G401 (cell line): Measurements from ENCODE around the gene CARM1. TPM values are rescaled to one million over a fixed set of nuclear protein-coding genes. Genes with fewer than 3 reads are reported as not detected.
"Not testable (repeated sequence)": the region's sequence is repeated elsewhere in the genome, so short reads cannot be mapped to it uniquely, and the experiment has no call there.

Experiments
- DNase-seq: peaks from one replicate; pipeline ENCODE4 v3.0.0-alpha.2; 2015; ENCODE audit warnings: low spot score
- in situ Hi-C: cut with HindIII; loops from 2 replicates; pipeline ENCODE4 v1.10.0; 2016; ENCODE audit warnings: low sequenced_read_pairs, mixed read lengths
- total RNA-seq: library from RNA; depleted of rRNA; stranded (reverse); fragments of >200 nt; shearing (Covaris generic); gene quantifications from 2 replicates; pipeline ENCODE4 v1.2.3, GENCODE V29; 2014

Gene CARM1
- total RNA-seq, 1 experiment from 2014 or later, result 41.8 TPM

DNA sequence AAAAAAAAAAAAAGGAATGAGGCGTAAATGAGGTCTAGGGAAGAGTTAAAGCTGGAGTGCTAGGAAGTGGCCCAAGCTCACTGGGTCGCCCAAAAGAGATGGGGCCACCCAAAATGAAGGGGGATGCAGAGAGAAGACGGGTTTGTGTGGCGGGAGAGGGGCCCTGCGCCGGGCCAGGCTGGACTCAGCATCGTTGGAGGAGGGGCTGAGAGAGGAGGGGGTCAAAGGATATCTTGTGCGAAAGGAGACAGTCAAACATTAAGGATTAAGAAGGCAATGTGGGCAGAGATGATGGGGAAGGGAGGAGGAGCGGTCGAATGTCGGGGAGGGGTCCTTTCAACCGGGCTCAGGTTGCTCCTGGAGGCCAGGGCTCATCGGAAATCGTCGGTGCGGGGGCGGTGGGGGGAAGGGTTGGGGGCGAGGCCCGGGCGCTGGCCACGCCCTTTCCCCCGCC lies 825 bp upstream of the CARM1 start:
- no peak for DNase-seq
- in situ Hi-C loops, result no loop called here

DNA sequence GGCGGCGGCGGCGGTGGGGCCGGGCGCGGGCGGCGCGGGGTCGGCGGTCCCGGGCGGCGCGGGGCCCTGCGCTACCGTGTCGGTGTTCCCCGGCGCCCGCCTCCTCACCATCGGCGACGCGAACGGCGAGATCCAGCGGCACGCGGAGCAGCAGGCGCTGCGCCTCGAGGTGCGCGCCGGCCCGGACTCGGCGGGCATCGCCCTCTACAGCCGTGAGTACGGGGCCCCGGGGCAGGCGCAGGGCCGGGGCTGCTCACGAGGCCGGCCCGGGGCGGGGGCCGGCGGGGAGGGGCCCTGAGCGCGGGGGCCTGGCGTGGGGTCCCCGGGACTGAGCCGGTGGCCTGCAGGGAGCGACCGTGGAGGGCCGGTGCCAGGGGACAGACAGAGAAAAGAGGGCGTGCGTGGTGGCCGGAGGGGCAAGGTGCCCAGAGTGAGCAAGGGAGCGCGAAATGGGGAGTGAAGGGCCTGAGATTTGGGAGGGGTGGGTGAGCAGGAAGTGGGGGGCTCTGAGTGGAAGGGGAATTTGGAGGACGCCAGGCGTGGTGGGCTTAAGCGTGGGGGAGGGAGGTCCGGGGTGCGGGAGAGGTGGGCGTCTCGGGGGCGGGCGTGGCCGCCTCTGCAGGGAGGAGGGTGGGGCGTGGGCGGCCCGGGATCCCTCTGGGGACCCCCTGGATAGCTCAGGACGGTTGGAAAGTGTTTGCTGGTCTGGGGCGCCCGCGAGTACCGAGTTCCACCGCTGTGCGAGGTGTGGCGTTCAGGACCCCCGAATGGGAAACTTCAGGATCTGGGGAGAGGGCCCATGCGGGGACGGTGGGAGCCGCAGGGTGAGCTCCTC lies 575 bp downstream of the CARM1 start:
- no peak for DNase-seq
- in situ Hi-C loops, result no loop called here

DNA sequence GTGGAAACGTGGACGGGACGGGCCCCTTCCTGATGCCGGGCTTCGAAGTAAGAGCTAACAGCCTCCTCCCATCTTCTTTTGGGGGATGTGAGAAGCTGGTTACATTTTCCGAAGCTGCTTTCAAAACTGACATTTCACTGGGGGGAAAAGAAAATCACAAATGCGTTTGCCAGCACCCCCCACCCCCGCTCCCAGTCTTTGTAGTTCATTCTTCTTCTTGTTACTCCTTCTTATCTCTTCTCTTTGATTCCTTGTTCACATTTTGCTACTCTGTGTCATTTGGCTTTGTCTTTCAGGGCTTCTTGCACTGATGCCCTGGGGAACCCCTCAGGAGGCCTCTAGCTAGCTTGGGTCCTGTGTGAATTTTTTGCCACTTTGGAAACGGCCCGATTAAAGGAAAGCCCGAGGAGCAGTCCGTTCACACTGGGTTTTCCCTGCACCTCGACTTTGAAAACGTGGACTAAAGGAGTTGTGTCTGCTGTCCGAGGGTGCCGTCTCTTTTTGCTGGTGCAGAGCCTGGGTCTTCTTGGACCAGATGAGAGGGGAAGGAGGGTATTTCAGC lies 1.3 kb downstream of the CARM1 start:
- in situ Hi-C loops, result no loop called here

DNA sequence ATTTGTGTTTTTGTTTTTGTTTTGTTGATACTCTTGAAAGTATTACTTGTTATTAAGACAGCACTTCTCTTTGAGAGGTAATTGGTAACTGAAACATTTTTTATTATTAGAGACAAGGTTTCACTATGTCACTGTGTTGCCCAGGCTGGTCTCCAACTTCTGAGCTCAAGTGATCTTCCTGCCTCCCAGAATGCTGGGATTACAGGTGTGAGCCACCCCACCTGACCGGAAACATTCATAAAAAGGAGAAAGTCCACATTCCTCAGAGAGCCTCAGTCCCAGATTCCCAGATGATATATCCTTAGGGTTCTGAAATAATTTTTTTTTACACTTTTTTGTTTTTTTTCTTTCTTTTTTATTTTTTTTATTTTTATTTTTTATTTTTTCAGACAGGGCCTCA lies 2.7 kb downstream of the CARM1 start:
- no peak for DNase-seq
- in situ Hi-C loops, result no loop called here

More for the DNA sequence above, 1.3 kb downstream of the CARM1 start:
- DNase-seq, result no peak

GRCh38 chr19:10876459-10877240 lies 5.3 kb downstream of the CARM1 start:
- in situ Hi-C loops, result no loop called here
- DNase-seq, result no peak

- in situ Hi-C loops, DNase-seq: not testable (repeated sequence)
Observed at GRCh38 chr19:10877608-10878007, 6.3 kb downstream of the CARM1 start.

GRCh38 chr19:10878253-10878652 lies 6.9 kb downstream of the CARM1 start:
- in situ Hi-C loops, result no loop called here
- no peak for DNase-seq

GRCh38 chr19:10881403-10882107 lies 10.2 kb downstream of the CARM1 start:
- no peak for DNase-seq
- in situ Hi-C loops, result no loop called here

- no peak for DNase-seq
- in situ Hi-C loops, result no loop called here
Observed at GRCh38 chr19:10882108-10882457, 10.7 kb downstream of the CARM1 start.

DNA sequence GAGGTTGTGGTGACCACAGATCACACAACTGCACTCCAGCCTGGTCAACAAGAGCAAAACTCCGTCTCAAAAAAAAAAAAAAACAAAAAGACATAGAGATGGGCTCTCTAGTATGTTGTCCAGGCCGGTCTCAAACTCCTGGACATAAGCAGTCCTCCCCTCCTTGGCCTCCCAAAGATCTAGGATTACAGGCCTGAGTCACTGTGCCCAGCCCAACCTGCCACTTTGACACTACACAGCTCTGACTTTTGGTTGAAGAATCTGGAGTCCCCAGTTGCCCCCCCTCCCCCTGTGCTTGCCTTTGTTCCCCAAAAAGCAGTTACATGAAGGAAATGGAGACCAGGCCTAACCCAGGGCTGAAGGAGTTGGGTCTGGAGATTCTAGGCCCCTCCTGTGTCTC lies 12.9 kb downstream of the CARM1 start:
- in situ Hi-C loops, result no loop called here
- no peak for DNase-seq

DNA sequence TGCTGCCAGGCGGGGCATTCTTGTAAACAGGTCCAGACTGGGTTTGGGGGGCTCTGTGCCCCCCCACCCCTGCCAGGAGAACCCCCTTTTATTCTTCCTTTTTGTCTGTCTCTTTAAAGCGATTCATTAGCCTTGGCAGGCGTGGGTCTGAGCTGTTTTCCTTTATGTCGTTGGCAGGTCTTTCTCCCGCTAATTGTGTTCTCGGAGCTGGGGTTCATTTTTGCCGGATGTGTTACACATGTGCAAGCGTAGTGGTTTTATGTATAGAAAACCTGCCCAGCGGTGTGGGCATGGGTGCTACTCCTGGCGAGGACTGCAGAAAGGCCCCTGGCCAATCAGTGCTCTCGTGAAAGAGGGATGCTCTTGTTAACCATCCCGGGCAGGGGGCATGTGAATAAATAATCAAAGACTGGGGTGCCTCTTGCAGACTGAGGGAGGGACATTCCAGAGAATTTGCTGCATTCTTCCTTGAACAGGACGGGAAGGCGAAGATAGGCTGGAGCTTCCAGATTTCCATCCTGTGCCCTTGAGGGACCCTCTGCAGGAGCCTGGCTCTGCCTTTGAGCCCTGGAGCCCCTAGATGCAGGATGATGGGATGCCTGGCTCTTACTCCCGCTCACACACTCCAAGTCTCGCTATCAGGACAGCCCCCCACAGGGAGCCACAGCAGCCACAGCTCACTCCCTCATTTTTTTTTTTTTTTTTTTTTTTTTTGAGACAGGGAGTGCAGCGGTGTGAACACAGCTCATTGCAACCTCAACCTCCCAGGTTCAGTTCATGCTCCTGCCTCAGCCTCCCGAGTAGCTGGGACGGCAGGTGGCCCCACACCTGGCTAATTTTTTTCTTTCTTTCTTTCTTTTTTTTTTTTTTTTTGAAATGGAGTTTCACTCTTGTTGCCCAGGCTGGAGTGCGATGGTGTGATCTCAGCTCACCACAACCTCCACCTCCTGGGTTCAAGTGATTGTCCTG lies 14.1 kb downstream of the CARM1 start:
- no peak for DNase-seq
- in situ Hi-C loops, result no loop called here

- in situ Hi-C loops, result no loop called here
- DNase-seq, result no peak
Observed at GRCh38 chr19:10887616-10888367, 16.4 kb downstream of the CARM1 start.

DNA sequence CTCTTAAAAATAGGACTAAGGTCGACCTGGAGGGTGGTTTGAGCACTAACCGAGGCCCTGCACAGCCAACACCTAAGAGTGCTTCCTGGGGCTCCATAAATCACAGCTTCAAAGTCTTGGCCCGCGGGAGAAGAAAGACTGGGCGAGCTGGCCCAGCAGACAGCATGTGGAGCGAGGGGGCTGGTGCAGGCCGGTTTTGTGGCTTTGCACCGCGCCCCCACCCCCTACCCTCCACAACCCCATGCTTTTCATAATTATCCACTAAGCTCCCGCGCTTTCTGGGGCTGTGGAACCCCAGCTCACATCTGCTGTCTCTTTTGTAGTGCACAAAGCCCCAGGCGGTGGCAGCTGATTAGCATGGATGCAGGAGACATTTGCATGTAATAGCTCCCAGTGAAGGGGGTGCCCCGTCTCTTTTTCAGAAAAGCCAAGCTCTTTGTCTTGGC lies 17.1 kb downstream of the CARM1 start:
- in situ Hi-C loops, result no loop called here

GRCh38 chr19:10889880-10890279 lies 18.5 kb downstream of the CARM1 start:
- in situ Hi-C loops, result no loop called here
- DNase-seq, result no peak

More for the DNA sequence above, 17.1 kb downstream of the CARM1 start:
- no peak for DNase-seq

- DNase-seq, result no peak
- in situ Hi-C loops, result no loop called here
Observed at GRCh38 chr19:10891405-10892086, 20.2 kb downstream of the CARM1 start.

DNA sequence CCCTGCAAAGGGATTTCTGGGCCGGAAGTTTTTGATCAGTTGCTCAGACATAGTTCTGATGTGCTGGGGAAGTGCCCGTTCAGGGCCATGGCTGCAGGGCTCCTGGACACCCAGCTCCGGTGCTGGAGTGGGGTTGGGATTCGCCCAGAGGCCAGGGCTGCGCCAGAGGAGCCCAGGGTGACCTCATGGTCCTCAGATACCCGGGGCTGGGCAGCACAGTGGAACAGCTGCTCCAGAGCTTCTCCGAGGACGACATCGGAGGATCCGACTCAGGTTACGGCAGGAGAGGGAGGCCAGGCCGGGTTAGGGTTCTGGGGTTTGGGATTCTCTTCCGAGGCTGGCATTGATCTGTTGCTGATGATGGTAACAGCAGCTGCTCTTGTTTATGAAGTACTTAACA lies 20.9 kb downstream of the CARM1 start:
- no peak for DNase-seq
- in situ Hi-C loops, result no loop called here

- in situ Hi-C loops, result no loop called here
- no peak for DNase-seq
Observed at GRCh38 chr19:10894911-10895213, 23.5 kb downstream of the CARM1 start.
